GM20000 (cell line): ENCODE data around the gene GALNTL6.

Source experiments
- DNase-seq: peaks from one replicate; pipeline ENCODE4 v3.0.0; 2012; ENCODE audit warnings: low spot score
- TF ChIP-seq, protein P1 (sequence below): IDR thresholded peaks from 2 replicates; pipeline ENCODE4 v1.5.1; 2012; ENCODE audit warnings: mild to moderate bottlenecking, control low read depth; ENCODE audit errors: extremely low read depth, missing control alignments

The GALNTL6 gene

GRCh38 chr4:172985552-172985951 is 1172.3 kb downstream of the GALNTL6 start:
- TF ChIP-seq, protein P1, sequence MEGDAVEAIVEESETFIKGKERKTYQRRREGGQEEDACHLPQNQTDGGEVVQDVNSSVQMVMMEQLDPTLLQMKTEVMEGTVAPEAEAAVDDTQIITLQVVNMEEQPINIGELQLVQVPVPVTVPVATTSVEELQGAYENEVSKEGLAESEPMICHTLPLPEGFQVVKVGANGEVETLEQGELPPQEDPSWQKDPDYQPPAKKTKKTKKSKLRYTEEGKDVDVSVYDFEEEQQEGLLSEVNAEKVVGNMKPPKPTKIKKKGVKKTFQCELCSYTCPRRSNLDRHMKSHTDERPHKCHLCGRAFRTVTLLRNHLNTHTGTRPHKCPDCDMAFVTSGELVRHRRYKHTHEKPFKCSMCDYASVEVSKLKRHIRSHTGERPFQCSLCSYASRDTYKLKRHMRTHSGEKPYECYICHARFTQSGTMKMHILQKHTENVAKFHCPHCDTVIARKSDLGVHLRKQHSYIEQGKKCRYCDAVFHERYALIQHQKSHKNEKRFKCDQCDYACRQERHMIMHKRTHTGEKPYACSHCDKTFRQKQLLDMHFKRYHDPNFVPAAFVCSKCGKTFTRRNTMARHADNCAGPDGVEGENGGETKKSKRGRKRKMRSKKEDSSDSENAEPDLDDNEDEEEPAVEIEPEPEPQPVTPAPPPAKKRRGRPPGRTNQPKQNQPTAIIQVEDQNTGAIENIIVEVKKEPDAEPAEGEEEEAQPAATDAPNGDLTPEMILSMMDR: no peak
- no peak for DNase-seq

DNA sequence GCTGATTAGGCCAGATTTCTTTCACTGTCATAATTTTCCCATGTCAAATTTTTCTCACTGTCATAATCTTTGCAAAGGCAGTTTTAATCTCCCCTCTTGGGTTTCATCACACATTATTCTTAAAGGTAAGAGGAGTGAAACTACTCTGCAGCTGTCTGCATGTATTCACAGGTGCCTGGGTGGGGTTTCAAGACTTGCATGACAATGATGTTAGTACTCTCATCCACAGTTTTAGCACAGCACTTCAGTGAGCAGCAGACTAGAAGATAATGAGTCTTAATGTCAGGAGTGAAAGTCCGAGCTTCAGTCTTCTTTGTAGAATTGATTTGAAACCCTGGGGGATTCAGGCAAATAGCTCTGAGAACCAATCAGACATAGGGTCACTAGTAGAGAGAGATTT is 1172.9 kb downstream of the GALNTL6 start:
- TF ChIP-seq, protein P1: no peak
- peak; percentile 8 for DNase-seq

DNA sequence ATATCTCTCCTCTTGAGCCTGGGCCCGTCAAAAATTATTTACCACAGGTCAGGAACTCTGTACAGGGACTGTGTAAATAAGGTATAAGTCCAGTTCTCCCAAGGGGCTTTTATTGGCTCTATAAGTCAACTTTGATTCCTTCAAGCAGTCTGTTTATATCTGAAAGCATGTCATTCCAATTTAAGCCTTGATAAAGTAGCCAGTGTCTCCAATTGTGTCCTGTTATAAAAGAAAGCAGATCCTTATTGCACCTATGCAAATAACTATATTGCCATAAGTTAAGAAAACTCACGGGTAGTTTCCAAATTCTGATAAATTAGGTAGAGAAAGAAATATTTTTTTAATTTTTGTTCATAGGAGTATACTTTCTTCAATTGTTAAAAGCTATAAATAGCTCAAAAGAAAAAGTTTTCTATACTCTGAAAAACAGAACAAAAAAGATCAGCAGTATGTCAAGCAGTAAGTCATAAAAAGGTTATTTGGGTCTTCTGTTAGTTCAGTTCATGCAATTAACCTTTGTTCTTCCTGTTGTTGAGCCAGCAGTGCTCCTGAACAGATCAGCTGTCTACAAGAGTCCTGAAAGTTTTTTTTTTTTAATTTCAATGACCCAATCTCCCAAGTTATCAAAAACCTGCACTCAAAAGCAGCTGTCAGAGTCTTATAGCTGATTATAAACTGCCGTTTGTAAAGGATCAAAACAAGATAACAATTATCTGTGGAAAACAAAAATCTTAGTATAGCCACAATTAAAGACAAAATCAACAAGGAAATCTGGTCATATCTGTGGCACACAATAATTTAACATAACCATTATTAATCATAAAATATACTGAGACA is 1177.0 kb downstream of the GALNTL6 start:
- DNase-seq: no peak
- TF ChIP-seq, protein P1: no peak

- TF ChIP-seq, protein P1: no peak
- no peak for DNase-seq
These were observed 1179.6 kb downstream of the GALNTL6 start for GRCh38 chr4:172992648-172993378.

DNA sequence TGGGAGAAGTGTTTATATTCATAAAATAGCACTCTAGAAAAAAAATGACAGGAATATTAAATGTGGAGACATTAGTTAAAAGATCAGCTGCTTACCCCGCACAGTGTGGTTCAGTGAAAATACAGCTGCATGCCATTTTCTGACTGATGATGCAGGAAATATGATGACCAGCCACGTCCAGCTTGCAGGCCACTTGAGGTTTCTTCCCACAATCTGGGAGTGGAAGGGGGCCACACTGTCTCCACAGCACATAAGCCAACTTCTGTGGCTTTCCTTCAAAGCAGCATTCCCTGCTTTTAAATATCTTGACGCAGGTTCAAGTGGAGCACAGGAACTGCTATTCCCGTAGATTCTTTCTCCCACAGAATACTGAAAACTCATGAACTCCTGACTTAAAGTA is 1182.0 kb downstream of the GALNTL6 start:
- TF ChIP-seq, protein P1: no peak

GRCh38 chr4:172995704-172996103 is 1182.5 kb downstream of the GALNTL6 start:
- no peak for DNase-seq
- TF ChIP-seq, protein P1: no peak

More for the DNA sequence above, 1182.0 kb downstream of the GALNTL6 start:
- no peak for DNase-seq

DNA sequence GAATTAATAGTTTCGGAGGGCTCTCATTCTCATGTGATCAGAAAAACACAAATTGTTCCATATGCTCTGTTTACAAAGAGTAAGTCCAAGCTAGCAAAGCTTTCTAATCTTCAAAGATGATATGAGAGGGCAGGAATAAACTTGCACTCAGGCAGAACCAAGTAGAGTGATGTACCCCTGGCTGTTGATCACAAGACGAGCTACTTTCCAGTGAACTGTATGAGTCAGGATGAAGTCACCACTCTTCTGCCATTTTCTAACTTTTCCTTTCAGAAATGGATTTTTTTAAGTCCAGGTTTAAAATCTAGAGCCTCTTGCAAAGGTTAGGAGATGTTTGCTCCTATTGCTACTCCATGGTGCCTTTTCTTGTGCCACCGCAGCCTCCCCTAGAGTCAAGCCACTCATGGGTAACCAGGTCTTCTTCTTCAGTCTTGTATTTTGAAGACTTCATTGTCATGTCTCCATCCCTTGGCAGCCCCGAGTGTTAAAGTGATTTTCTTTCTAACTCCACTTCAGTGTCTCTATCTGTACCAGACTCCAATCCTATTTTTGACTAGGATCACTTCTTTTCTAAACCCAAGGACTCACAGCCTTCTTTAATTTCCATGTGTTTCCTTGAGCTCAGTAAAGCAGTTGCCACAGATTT is 1183.5 kb downstream of the GALNTL6 start:
- TF ChIP-seq, protein P1: no peak
- DNase-seq: no peak
